ENCODE results near the gene PDIA6. TPM values are rescaled to one million over a fixed set of nuclear protein-coding genes. Genes with fewer than 3 reads are reported as not detected.
A peak's percentile ranks its signal among the peaks of the same experiment; 100 is the strongest.

PDIA6 gene
- total RNA-seq: 100 to 1,000 TPM; 166 to 222 TPM
- polyA plus RNA-seq (ENCODE audit: insufficient read length in 2 of 2): 100 to 1,000 TPM; 164 to 171 TPM
- long read RNA-seq, donor 1, transcript PDIA6-201 (13 exons, 2,338 nt): major isoform, 71 of 82 reads
- long read RNA-seq, donor 1, partial matches to known transcripts: 10 of 82 reads
- long read RNA-seq, donor 1, other reads (novel, unspliced or antisense): 0 of 82 reads
- long read RNA-seq, donor 2, transcript PDIA6-201 (13 exons, 2,338 nt): major isoform, 38 of 48 reads
- long read RNA-seq, donor 2, partial matches to known transcripts: 10 of 48 reads
- long read RNA-seq, donor 2, other reads (novel, unspliced or antisense): 0 of 48 reads
- long read RNA-seq, donor 3, transcript PDIA6-201 (13 exons, 2,338 nt): major isoform, 44 of 68 reads
- long read RNA-seq, donor 3, partial matches to known transcripts: 24 of 68 reads
- long read RNA-seq, donor 3, other reads (novel, unspliced or antisense): 0 of 68 reads
- long read RNA-seq, donor 4, transcript PDIA6-201 (13 exons, 2,338 nt): major isoform, 95 of 146 reads
- long read RNA-seq, donor 4, partial matches to known transcripts: 50 of 146 reads
- long read RNA-seq, donor 4, other reads (novel, unspliced or antisense): 0 of 146 reads

DNA sequence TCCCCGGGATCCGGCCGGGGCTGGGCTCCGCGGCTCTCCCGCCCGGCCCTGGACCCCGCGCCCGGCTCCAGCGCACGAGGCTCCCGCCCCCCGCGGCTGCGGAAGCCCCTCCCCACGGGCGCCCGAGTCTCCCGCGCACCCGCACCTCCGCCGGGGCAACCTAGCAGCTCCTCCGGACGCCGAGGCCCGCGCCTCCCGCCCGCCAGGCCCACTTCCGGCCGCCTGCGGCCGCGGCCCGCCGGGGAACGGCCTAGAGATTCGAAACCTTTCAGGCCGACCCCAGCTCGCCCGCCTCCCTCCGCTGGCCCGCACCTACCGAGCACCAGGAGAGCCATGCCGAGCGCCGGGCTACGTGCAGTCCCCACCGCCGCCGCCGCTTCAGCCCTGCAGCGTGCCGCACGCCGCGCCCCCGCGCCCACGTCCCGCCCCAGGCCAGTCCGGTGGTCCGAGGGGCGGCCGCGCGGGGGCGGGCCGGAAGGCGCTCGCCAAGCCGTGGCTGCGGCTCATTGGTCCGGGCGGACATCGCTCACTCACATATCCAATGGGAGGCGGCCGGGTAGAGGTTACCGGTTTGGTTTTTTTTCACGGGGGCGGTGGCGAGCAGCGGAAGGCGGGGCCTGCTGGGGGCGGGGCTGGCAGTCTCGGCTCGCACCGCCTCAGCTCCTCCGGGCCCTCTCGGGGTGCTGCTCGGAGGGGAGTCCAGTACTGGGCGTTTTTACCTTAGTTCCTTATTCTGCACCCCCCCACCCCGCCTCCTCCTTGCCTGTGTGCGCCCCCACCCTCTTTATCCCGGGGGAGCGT is at the start of gene PDIA6:
TSS of gene PDIA6 (minus strand) at position 424 of the 801 bp plus-strand sequence. CDS start at position 335, 89 bp downstream.
- peaks cover 32% of the 10 kb centered on the region for H3K4me1 ChIP-seq (ENCODE audit: control insufficient read depth, insufficient read depth, low read length)
- DNase-seq (ENCODE audit: low read depth in 4 of 6, low spot score in 6 of 6): peak; percentile 91 to 99 (median 95)
- no peaks in the 10 kb centered on the region for H3K36me3 ChIP-seq (ENCODE audit: control insufficient read depth, insufficient read depth, low read length)
- H3K9me3 ChIP-seq (ENCODE audit: control insufficient read depth, insufficient read depth, low read length): no peaks in the 10 kb centered on the region
- no peaks in the 10 kb centered on the region for H3K27me3 ChIP-seq (ENCODE audit: control insufficient read depth, insufficient read depth, low read length)
- H3K27ac ChIP-seq (ENCODE audit: low read depth, low read length): peak within 1 kb of the TSS; percentile 69
- under 1% methylated on average over 96 of the region's 98 CpGs for WGBS (ENCODE audit: insufficient coverage)
- peak within 1 kb of the TSS; percentile 74 for H3K4me3 ChIP-seq (ENCODE audit: low read depth, low read length)

DNA sequence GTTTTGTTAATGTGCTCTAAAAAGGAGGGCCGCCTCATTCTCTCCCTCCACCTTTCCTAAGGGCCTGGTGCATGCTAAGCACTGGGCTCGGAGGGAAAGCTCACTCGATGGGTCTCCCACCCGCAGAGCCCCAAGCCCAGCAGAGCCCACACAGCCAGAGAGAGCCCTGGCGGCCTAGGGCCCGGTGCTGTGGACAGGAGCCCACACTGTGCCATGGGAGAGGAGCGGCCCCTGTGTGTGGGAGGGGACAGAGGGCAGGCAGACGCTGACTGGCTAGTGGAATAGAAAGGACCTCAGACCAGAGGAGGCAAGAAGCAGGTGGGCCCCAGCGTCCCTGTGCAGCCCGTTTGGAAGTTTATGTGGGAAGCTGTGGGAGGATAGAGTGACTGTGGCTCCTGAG is 49.7 kb upstream of the PDIA6 start:
- WGBS (ENCODE audit: insufficient coverage): 81% methylated on average over 9 of the region's 10 CpGs
- no peaks in the 10 kb centered on the region for H3K9me3 ChIP-seq (ENCODE audit: control insufficient read depth, insufficient read depth, low read length)
- no peak for DNase-seq (ENCODE audit: low read depth in 4 of 6, low spot score in 6 of 6)

GRCh38 chr2:10861765-10862164 is 49.2 kb upstream of the PDIA6 start:
- peaks cover 19% of the 10 kb centered on the region for H3K4me1 ChIP-seq (ENCODE audit: control insufficient read depth, insufficient read depth, low read length)
- H3K36me3 ChIP-seq (ENCODE audit: control insufficient read depth, insufficient read depth, low read length): no peaks in the 10 kb centered on the region
- WGBS (ENCODE audit: insufficient coverage): 89% methylated on average over 3 of the region's 5 CpGs
- H3K9me3 ChIP-seq (ENCODE audit: control insufficient read depth, insufficient read depth, low read length): no peaks in the 10 kb centered on the region
- H3K4me3 ChIP-seq (ENCODE audit: low read depth, low read length): no peak overlapping the region
- DNase-seq (ENCODE audit: low read depth in 4 of 6, low spot score in 6 of 6): no peak
- peaks cover 2% of the 10 kb centered on the region for H3K27me3 ChIP-seq (ENCODE audit: control insufficient read depth, insufficient read depth, low read length)
- H3K27ac ChIP-seq (ENCODE audit: low read depth, low read length): no peak overlapping the region

More for the DNA sequence above, 49.7 kb upstream of the PDIA6 start:
- Histone ChIP-seq H3K27me3 (ENCODE audit: control insufficient read depth, insufficient read depth, low read length) (peaks cover 2% of the 10 kb centered on the region), H3K4me1 (ENCODE audit: control insufficient read depth, insufficient read depth, low read length) (peaks cover 19% of the 10 kb centered on the region), H3K4me3 (ENCODE audit: low read depth, low read length) (no peak overlapping the region), H3K36me3 (ENCODE audit: control insufficient read depth, insufficient read depth, low read length) (no peaks in the 10 kb centered on the region), H3K27ac (ENCODE audit: low read depth, low read length) (no peak overlapping the region)

GRCh38 chr2:10860814-10861325 is 48.3 kb upstream of the PDIA6 start:
- no peaks in the 10 kb centered on the region for H3K9me3 ChIP-seq (ENCODE audit: control insufficient read depth, insufficient read depth, low read length)
- no peak overlapping the region for H3K4me3 ChIP-seq (ENCODE audit: low read depth, low read length)
- peaks cover 19% of the 10 kb centered on the region for H3K4me1 ChIP-seq (ENCODE audit: control insufficient read depth, insufficient read depth, low read length)
- no peaks in the 10 kb centered on the region for H3K36me3 ChIP-seq (ENCODE audit: control insufficient read depth, insufficient read depth, low read length)
- no peak overlapping the region for H3K27ac ChIP-seq (ENCODE audit: low read depth, low read length)
- peaks cover 2% of the 10 kb centered on the region for H3K27me3 ChIP-seq (ENCODE audit: control insufficient read depth, insufficient read depth, low read length)
- 91% methylated on average over 4 of the region's 8 CpGs for WGBS (ENCODE audit: insufficient coverage)
- DNase-seq (ENCODE audit: low read depth in 4 of 6, low spot score in 6 of 6): peak in 2 of 6 donors; percentile 44 to 63

DNA sequence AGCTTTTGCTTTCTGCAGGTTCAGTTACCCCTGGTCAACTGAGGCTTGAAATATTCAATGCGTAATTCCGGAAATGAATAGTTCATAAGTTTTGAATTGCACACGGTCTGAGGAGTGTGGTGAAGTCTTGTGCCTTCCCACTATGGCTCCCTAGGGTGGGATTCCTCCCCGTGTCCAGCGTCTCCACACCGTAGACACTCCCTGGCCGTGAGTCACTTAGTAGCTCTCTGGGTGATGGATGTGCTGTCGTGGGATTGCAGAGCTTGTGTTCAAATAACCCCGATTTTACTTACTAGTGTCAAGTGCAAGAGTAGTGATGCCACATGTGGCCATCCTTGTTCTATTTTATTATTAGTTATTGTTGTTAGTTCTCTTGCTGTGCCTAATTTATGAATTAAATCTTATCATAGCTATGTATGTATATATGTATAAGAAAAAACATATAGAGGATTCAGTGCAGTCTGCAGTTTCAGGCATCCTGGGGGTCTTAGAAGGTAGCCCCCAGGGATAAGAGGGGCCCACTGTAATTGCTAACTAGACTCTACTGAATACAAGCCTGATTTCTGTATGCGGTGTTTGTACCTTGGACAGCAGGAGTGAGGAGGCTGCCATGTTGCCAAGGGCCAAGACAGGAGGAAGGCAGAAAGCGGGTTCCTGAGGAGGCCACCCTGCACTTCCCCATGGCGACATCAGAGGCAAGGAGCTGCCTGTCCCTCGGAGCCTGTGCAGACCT is 47.7 kb upstream of the PDIA6 start:
- H3K27ac ChIP-seq (ENCODE audit: low read depth, low read length): no peak overlapping the region
- H3K36me3 ChIP-seq (ENCODE audit: control insufficient read depth, insufficient read depth, low read length): no peaks in the 10 kb centered on the region
- no peaks in the 10 kb centered on the region for H3K9me3 ChIP-seq (ENCODE audit: control insufficient read depth, insufficient read depth, low read length)
- WGBS (ENCODE audit: insufficient coverage): 86% methylated on average over 12 of the region's 13 CpGs
- no peak for DNase-seq (ENCODE audit: low read depth in 4 of 6, low spot score in 6 of 6)
- H3K4me3 ChIP-seq (ENCODE audit: low read depth, low read length): no peak overlapping the region
- peaks cover 19% of the 10 kb centered on the region for H3K4me1 ChIP-seq (ENCODE audit: control insufficient read depth, insufficient read depth, low read length)
- peaks cover 2% of the 10 kb centered on the region for H3K27me3 ChIP-seq (ENCODE audit: control insufficient read depth, insufficient read depth, low read length)

GRCh38 chr2:10859278-10859677 is 46.7 kb upstream of the PDIA6 start:
- DNase-seq (ENCODE audit: low read depth in 4 of 6, low spot score in 6 of 6): no peak
- no peak overlapping the region for H3K27ac ChIP-seq (ENCODE audit: low read depth, low read length)
- H3K9me3 ChIP-seq (ENCODE audit: control insufficient read depth, insufficient read depth, low read length): no peaks in the 10 kb centered on the region
- peaks cover 11% of the 10 kb centered on the region for H3K4me1 ChIP-seq (ENCODE audit: control insufficient read depth, insufficient read depth, low read length)
- H3K4me3 ChIP-seq (ENCODE audit: low read depth, low read length): no peak overlapping the region
- WGBS (ENCODE audit: insufficient coverage): 92% methylated on average over 2 of the region's 6 CpGs
- peaks cover 2% of the 10 kb centered on the region for H3K27me3 ChIP-seq (ENCODE audit: control insufficient read depth, insufficient read depth, low read length)
- no peaks in the 10 kb centered on the region for H3K36me3 ChIP-seq (ENCODE audit: control insufficient read depth, insufficient read depth, low read length)

GRCh38 chr2:10848541-10848940 is 36.0 kb upstream of the PDIA6 start:
- 67% methylated on average over 1 of the region's 4 CpGs for WGBS (ENCODE audit: insufficient coverage)
- Histone ChIP-seq H3K27ac (ENCODE audit: low read depth, low read length) (no peak overlapping the region), H3K9me3 (ENCODE audit: control insufficient read depth, insufficient read depth, low read length) (no peaks in the 10 kb centered on the region), H3K4me3 (ENCODE audit: low read depth, low read length) (no peak overlapping the region), H3K4me1 (ENCODE audit: control insufficient read depth, insufficient read depth, low read length) (peaks cover 18% of the 10 kb centered on the region), H3K27me3 (ENCODE audit: control insufficient read depth, insufficient read depth, low read length) (no peaks in the 10 kb centered on the region), H3K36me3 (ENCODE audit: control insufficient read depth, insufficient read depth, low read length) (no peaks in the 10 kb centered on the region)
- DNase-seq (ENCODE audit: low read depth in 4 of 6, low spot score in 6 of 6): peak in 1 of 6 donors; percentile 82

- Histone ChIP-seq H3K27me3 (ENCODE audit: control insufficient read depth, insufficient read depth, low read length) (no peaks in the 10 kb centered on the region), H3K4me3 (ENCODE audit: low read depth, low read length) (no peak overlapping the region), H3K27ac (ENCODE audit: low read depth, low read length) (no peak overlapping the region), H3K4me1 (ENCODE audit: control insufficient read depth, insufficient read depth, low read length) (peaks cover 18% of the 10 kb centered on the region), H3K9me3 (ENCODE audit: control insufficient read depth, insufficient read depth, low read length) (peaks cover 1% of the 10 kb centered on the region), H3K36me3 (ENCODE audit: control insufficient read depth, insufficient read depth, low read length) (no peaks in the 10 kb centered on the region)
- DNase-seq (ENCODE audit: low read depth in 4 of 6, low spot score in 6 of 6): no peak
- WGBS (ENCODE audit: insufficient coverage): 77% methylated on average over 5 of the region's 7 CpGs
Observed at GRCh38 chr2:10847008-10847407, 34.4 kb upstream of the PDIA6 start.

Measured in spinal cord (tissue), 10 donors.